ENCODE measurements around the gene UBN1. TPM values are rescaled to one million over a fixed set of nuclear protein-coding genes. Genes with fewer than 3 reads are reported as not detected.

Gene UBN1
- total RNA-seq, 5 donors from 2014 or later (not counting 1 experiment from before 2014, with no cell fraction given): 41.8 to 53.7 (median 48.2) TPM

- H3K9me3 ChIP-seq: no peaks in the 10 kb centered on the region
These were observed 46.0 kb upstream of the UBN1 start for GRCh38 chr16:4801051-4801961.

GRCh38 chr16:4801962-4802658, 45.2 kb upstream of the UBN1 start, which contains the start of gene ROGDI:
Gene ROGDI, minus strand, starts transcription at chr16:4802633. Its CDS starts 62 bp downstream, at chr16:4802571.
- ATAC-seq (replicated peaks in 1 of 4): peak; percentile 77 to 78 (median 78)
- CTCF ChIA-PET: interaction anchor here in 1 of 2 donors (1.0 to 1.2 kb wide), 2 partner anchors 34 to 68 kb away, joined by 5 read pairs; partner anchors contain the start of genes ANKS3 and DNAAF8
- under 1% methylated on average over 67 of the region's 70 CpGs for WGBS (ENCODE audit: insufficient coverage)

More at GRCh38 chr16:4801051-4801961, 46.0 kb upstream of the UBN1 start:
- Histone ChIP-seq H3K27me3 (replicated peaks in 1 of 2; ENCODE audit: control insufficient read depth in 2 of 2, extremely low read depth in 1 of 2, insufficient read depth in 2 of 2, low read length in 1 of 2) (no peaks in the 10 kb centered on the region), H3K4me1 (ENCODE audit: control insufficient read depth in 1 of 2, extremely low read depth in 1 of 2, insufficient read depth in 2 of 2, low read length in 2 of 2) (peaks cover 2 to 21% of the 10 kb centered on the region in 2 experiments), H3K36me3 (ENCODE audit: control insufficient read depth in 2 of 2, extremely low read depth in 1 of 2, insufficient read depth in 1 of 2, low read length in 1 of 2) (peaks cover 3% of the 10 kb centered on the region in 2 donors), H3K4me3 (ENCODE audit: control insufficient read depth in 1 of 2, extremely low read depth in 1 of 2, low read length in 1 of 2) (peak overlapping the region; percentile 52 to 53), H3K27ac (ENCODE audit: low read length) (peak overlapping the region; percentile 91)
- Mint-ChIP-seq H3K4me1 (peaks cover 7 to 21% (median 18%) of the 10 kb centered on the region in 3 donors), H3K9me3 (no peaks in the 10 kb centered on the region), H3K27me3 (no peaks in the 10 kb centered on the region), H3K4me3 (peak overlapping the region; percentile 80 to 87 (median 84)), H3K27ac (peak overlapping the region; percentile 87 to 88), H3K36me3 (peaks cover 3% of the 10 kb centered on the region)
- CTCF ChIA-PET: no interaction called here
- 83% methylated on average over 11 of the region's 29 CpGs for WGBS (ENCODE audit: insufficient coverage)
- DNase-seq (no peak), ATAC-seq (replicated peaks in 1 of 4) (no peak)
- POLR2A ChIA-PET: no interaction called here

GRCh38 chr16:4802659-4803287, 44.5 kb upstream of the UBN1 start:
- Histone ChIP-seq H3K36me3 (ENCODE audit: control insufficient read depth in 2 of 2, extremely low read depth in 1 of 2, insufficient read depth in 1 of 2, low read length in 1 of 2) (peaks cover 3 to 8% of the 10 kb centered on the region in 2 donors), H3K27ac (ENCODE audit: low read length) (no peak overlapping the region), H3K27me3 (replicated peaks in 1 of 2; ENCODE audit: control insufficient read depth in 2 of 2, extremely low read depth in 1 of 2, insufficient read depth in 2 of 2, low read length in 1 of 2) (no peaks in the 10 kb centered on the region), H3K9me3 (no peaks in the 10 kb centered on the region), H3K4me1 (ENCODE audit: control insufficient read depth in 1 of 2, extremely low read depth in 1 of 2, insufficient read depth in 2 of 2, low read length in 2 of 2) (peaks cover 2 to 21% of the 10 kb centered on the region in 2 experiments), H3K4me3 (ENCODE audit: control insufficient read depth in 1 of 2, extremely low read depth in 1 of 2, low read length in 1 of 2) (peak overlapping the region; percentile 52 to 53)
- peaks cover 7 to 21% (median 18%) of the 10 kb centered on the region in 3 donors for H3K4me1 Mint-ChIP-seq
- peaks cover 9% of the 10 kb centered on the region for H3K36me3 Mint-ChIP-seq
- H3K9me3 Mint-ChIP-seq: no peaks in the 10 kb centered on the region
- ChIA-PET CTCF (interaction anchor here in 1 of 2 donors (1.0 to 1.2 kb wide), 2 partner anchors 35 to 69 kb away, joined by 5 read pairs; partner anchors contain the start of genes ANKS3 and DNAAF8), POLR2A (interaction anchor here in 1 of 2 donors (0.7 to 1.0 kb wide), 2 partner anchors 58 to 69 kb away, joined by 3 to 5 read pairs; partner anchors contain the start of genes ANKS3 and DNAAF8)
- no peaks in the 10 kb centered on the region for H3K27me3 Mint-ChIP-seq
- peak overlapping the region; percentile 70 to 85 for H3K27ac Mint-ChIP-seq
- H3K4me3 Mint-ChIP-seq: peak overlapping the region; percentile 80 to 87 (median 81)
- DNase-seq (peak; percentile 59 to 94 (median 83)), ATAC-seq (replicated peaks in 1 of 4) (peak; percentile 85 to 89 (median 86))
- under 1% methylated on average over 42 of the region's 59 CpGs for WGBS (ENCODE audit: insufficient coverage)

More at GRCh38 chr16:4801962-4802658, 45.2 kb upstream of the UBN1 start, which contains the start of gene ROGDI:
- DNase-seq: peak; percentile 72 to 90 (median 82)
- no peaks in the 10 kb centered on the region for H3K9me3 Mint-ChIP-seq
- POLR2A ChIA-PET: interaction anchor here in 1 of 2 donors (1.0 kb wide), 1 partner anchor 68 kb away, joined by 5 read pairs; the partner anchor contains the start of genes ANKS3 and DNAAF8
- Histone ChIP-seq H3K27ac (ENCODE audit: low read length) (peak within 1 kb of the TSS; percentile 91), H3K36me3 (ENCODE audit: control insufficient read depth in 2 of 2, extremely low read depth in 1 of 2, insufficient read depth in 1 of 2, low read length in 1 of 2) (peaks cover 3 to 6% of the 10 kb centered on the region in 2 donors), H3K4me1 (ENCODE audit: control insufficient read depth in 1 of 2, extremely low read depth in 1 of 2, insufficient read depth in 2 of 2, low read length in 2 of 2) (peaks cover 2 to 21% of the 10 kb centered on the region in 2 experiments), H3K4me3 (ENCODE audit: control insufficient read depth in 1 of 2, extremely low read depth in 1 of 2, low read length in 1 of 2) (peak within 1 kb of the TSS; percentile 52 to 53), H3K27me3 (replicated peaks in 1 of 2; ENCODE audit: control insufficient read depth in 2 of 2, extremely low read depth in 1 of 2, insufficient read depth in 2 of 2, low read length in 1 of 2) (no peaks in the 10 kb centered on the region), H3K9me3 (no peaks in the 10 kb centered on the region)
- H3K27me3 Mint-ChIP-seq: no peaks in the 10 kb centered on the region
- peaks cover 3% of the 10 kb centered on the region for H3K36me3 Mint-ChIP-seq
- H3K4me3 Mint-ChIP-seq: peak within 1 kb of the TSS; percentile 81 to 87 (median 84)
- H3K27ac Mint-ChIP-seq: peak within 1 kb of the TSS; percentile 87 to 88
- H3K4me1 Mint-ChIP-seq: peaks cover 7 to 21% (median 18%) of the 10 kb centered on the region in 3 donors

- no peak for DNase-seq
- peak overlapping the region; percentile 80 to 87 (median 81) for H3K4me3 Mint-ChIP-seq
- peaks cover 7 to 21% (median 18%) of the 10 kb centered on the region in 3 donors for H3K4me1 Mint-ChIP-seq
- Histone ChIP-seq H3K4me3 (ENCODE audit: control insufficient read depth in 1 of 2, extremely low read depth in 1 of 2, low read length in 1 of 2) (no peak overlapping the region), H3K27ac (ENCODE audit: low read length) (no peak overlapping the region), H3K27me3 (replicated peaks in 1 of 2; ENCODE audit: control insufficient read depth in 2 of 2, extremely low read depth in 1 of 2, insufficient read depth in 2 of 2, low read length in 1 of 2) (no peaks in the 10 kb centered on the region), H3K9me3 (no peaks in the 10 kb centered on the region), H3K4me1 (ENCODE audit: control insufficient read depth in 1 of 2, extremely low read depth in 1 of 2, insufficient read depth in 2 of 2, low read length in 2 of 2) (peaks cover 2 to 21% of the 10 kb centered on the region in 2 experiments), H3K36me3 (ENCODE audit: control insufficient read depth in 2 of 2, extremely low read depth in 1 of 2, insufficient read depth in 1 of 2, low read length in 1 of 2) (peaks cover 3 to 12% of the 10 kb centered on the region in 2 donors)
- H3K27ac Mint-ChIP-seq: peak overlapping the region in 1 of 2 donors; percentile 70
- WGBS (ENCODE audit: insufficient coverage): 80% methylated on average over 2 of the region's 8 CpGs
- POLR2A ChIA-PET: interaction anchor here in 1 of 2 donors (0.7 to 1.0 kb wide), 2 partner anchors 59 to 69 kb away, joined by 3 to 5 read pairs; partner anchors contain the start of genes ANKS3 and DNAAF8
- ATAC-seq (replicated peaks in 1 of 4): no peak
- CTCF ChIA-PET: interaction anchor here in 1 of 2 donors (1.0 to 1.2 kb wide), 2 partner anchors 35 to 69 kb away, joined by 5 read pairs; partner anchors contain the start of genes ANKS3 and DNAAF8
- H3K9me3 Mint-ChIP-seq: no peaks in the 10 kb centered on the region
- H3K27me3 Mint-ChIP-seq: no peaks in the 10 kb centered on the region
- peaks cover 9% of the 10 kb centered on the region for H3K36me3 Mint-ChIP-seq
These were observed 43.9 kb upstream of the UBN1 start for GRCh38 chr16:4803401-4803844.

GRCh38 chr16:4803898-4804762, 43.2 kb upstream of the UBN1 start:
- no peak overlapping the region for H3K27ac ChIP-seq (ENCODE audit: low read length)
- DNase-seq (no peak), ATAC-seq (replicated peaks in 1 of 4) (no peak)
- H3K9me3 Mint-ChIP-seq: no peaks in the 10 kb centered on the region
- H3K27me3 Mint-ChIP-seq: no peaks in the 10 kb centered on the region
- peaks cover 0 to 16% of the 10 kb centered on the region in 2 donors for H3K36me3 ChIP-seq (ENCODE audit: control insufficient read depth in 2 of 2, extremely low read depth in 1 of 2, insufficient read depth in 1 of 2, low read length in 1 of 2)
- 94% methylated on average over 22 of the region's 26 CpGs for WGBS (ENCODE audit: insufficient coverage)
- ChIA-PET CTCF (interaction anchor here in 1 of 2 donors (0.5 kb wide), 1 partner anchor 155 kb away, joined by 3 read pairs; no protein-coding TSS in a partner anchor), POLR2A (no interaction called here)
- peaks cover 7 to 21% (median 18%) of the 10 kb centered on the region in 3 donors for H3K4me1 Mint-ChIP-seq
- no peaks in the 10 kb centered on the region for H3K27me3 ChIP-seq (replicated peaks in 1 of 2; ENCODE audit: control insufficient read depth in 2 of 2, extremely low read depth in 1 of 2, insufficient read depth in 2 of 2, low read length in 1 of 2)
- H3K4me3 ChIP-seq (ENCODE audit: control insufficient read depth in 1 of 2, extremely low read depth in 1 of 2, low read length in 1 of 2): no peak overlapping the region
- no peaks in the 10 kb centered on the region for H3K9me3 ChIP-seq
- H3K27ac Mint-ChIP-seq: no peak overlapping the region
- H3K4me1 ChIP-seq (ENCODE audit: control insufficient read depth in 1 of 2, extremely low read depth in 1 of 2, insufficient read depth in 2 of 2, low read length in 2 of 2): peaks cover 2 to 21% of the 10 kb centered on the region in 2 experiments
- peaks cover 9% of the 10 kb centered on the region for H3K36me3 Mint-ChIP-seq
- H3K4me3 Mint-ChIP-seq: peak overlapping the region in 2 of 3 donors; percentile 41 to 87
